Measurements from ENCODE around the gene SLAMF9. TPM values are rescaled to one million over a fixed set of nuclear protein-coding genes. Genes with fewer than 3 reads are reported as not detected.

The SLAMF9 gene
- total and polyA plus RNA-seq, 2 of the 8 experiments (the other 6 are each of a cell fraction or from before 2014, with no cell fraction given): not detected

DNA sequence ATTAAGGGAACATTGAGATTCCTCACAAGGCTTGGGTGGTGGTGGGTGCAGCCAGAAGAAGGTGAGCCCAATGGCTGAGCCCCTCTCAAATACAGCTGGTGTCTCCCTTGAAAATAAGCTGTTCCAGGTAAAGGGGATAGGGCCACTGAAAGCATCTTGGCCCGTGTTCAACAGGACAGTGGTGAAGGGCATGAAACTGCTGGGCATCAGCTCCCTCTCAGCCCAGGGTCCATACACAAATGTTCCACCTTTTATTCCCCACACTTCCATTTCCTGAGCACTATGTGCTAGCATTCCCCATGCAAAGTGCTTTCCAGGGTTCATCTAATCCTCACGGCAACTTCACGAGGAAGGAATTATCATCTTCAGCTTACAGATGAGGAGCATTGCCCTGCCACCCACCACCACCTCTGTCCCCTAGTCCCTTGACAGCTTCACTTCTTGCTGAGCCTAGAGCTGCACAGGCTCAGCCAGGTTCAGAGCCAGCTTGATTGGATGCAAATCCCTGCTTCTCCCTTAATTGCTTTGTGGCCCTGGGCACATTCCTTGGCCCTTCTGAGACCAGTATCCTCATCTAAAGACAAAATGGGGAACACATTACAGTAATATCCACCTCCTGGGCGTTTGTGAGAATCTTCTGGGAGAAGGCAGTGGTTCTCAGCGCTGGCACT is 38.3 kb downstream of the SLAMF9 start:
- no peak overlapping the region for H3K14ac ChIP-seq (ENCODE audit: insufficient read length)
- peak overlapping the region; percentile 29 for H4K91ac ChIP-seq (replicated peaks; ENCODE audit: insufficient read length, low read length)
- no peak for FAIRE-seq
- H3K4me3 ChIP-seq (ENCODE audit: extremely low read depth in 1 of 4, insufficient read depth in 2 of 4, low read depth in 3 of 4, low read length in 4 of 4): no peak overlapping the region
- H4K5ac ChIP-seq (ENCODE audit: insufficient read length, low read depth, low read length): no peak overlapping the region
- H3K9ac ChIP-seq (replicated peaks in 1 of 4; ENCODE audit: extremely low read depth in 1 of 4, low read depth in 3 of 4, low read length in 3 of 4): peak overlapping the region in 2 of 4 experiments; percentile 23 to 40; a peak in 3 of 7 replicates
- no peaks in the 10 kb centered on the region for H3K9me3 ChIP-seq (ENCODE audit: insufficient read depth in 2 of 2, low read depth in 1 of 2, low read length in 1 of 2)
- H3K23me2 ChIP-seq (ENCODE audit: low read depth, low read length): no peaks in the 10 kb centered on the region
- ChIA-PET POLR2A (ENCODE audit: partially characterized antibody) (interaction anchor here (1.1 to 3.0 kb wide), 4 partner anchors 9 to 115 kb away, joined by 3 to 14 read pairs (median 4); partner anchors contain the start of genes CFAP45 and TAGLN2), CTCF (ENCODE audit: partially characterized antibody) (interaction anchor here (0.6 to 7.5 kb wide), 16 partner anchors 7 to 126 kb away, joined by 3 to 43 read pairs (median 4); partner anchors contain the start of genes FCRL6 and IGSF9)
- no peaks in the 10 kb centered on the region for H4K20me1 ChIP-seq (replicated peaks in 1 of 2; ENCODE audit: control insufficient read depth in 1 of 2, insufficient read depth in 2 of 2, low read length in 2 of 2)
- 80% methylated on average over 5 of the region's 5 CpGs; no CpG with 5 or more reads in 1 of the 2 experiments for WGBS, 2 experiments (ENCODE audit: extremely low coverage in 1 of 2, insufficient coverage in 1 of 2, insufficient read length in 1 of 2, insufficient replicate concordance in 2 of 2, low coverage in 1 of 2, low lambda C conversion rate in 2 of 2, missing lambda C conversion rate in 1 of 2)
- peak overlapping the region; percentile 14; the same call in 1 of the 2 replicates for H3K18ac ChIP-seq (ENCODE audit: extremely low read depth, low read length)
- H3K27ac ChIP-seq (ENCODE audit: low read depth, low read length): peak overlapping the region; percentile 28; the same call in 1 of the 2 replicates
- no peak overlapping the region for H3K23ac ChIP-seq (ENCODE audit: insufficient read length)
- H3K4me2 ChIP-seq (ENCODE audit: insufficient read depth in 1 of 2, low read depth in 2 of 2, low read length in 2 of 2): 0 out of 4 replicates have a peak overlapping the region, but pooled peaks of 1 of the 2 experiments have one; percentile 6
- H2AK5ac ChIP-seq (ENCODE audit: low read depth, low read length): peak overlapping the region; percentile 60; the same call in 1 of the 2 replicates
- DNase-seq (ENCODE audit: low read depth in 1 of 2, low spot score in 2 of 2): no peak
- H3K4me1 ChIP-seq (replicated peaks in 1 of 4; ENCODE audit: control insufficient read depth in 3 of 4, insufficient read depth in 4 of 4, low read length in 3 of 4): peaks cover 13 to 30% (median 19%) of the 10 kb centered on the region in 4 experiments
- no peak overlapping the region for H2BK5ac ChIP-seq (ENCODE audit: low read depth, low read length)
- no peaks in the 10 kb centered on the region for H3K79me2 ChIP-seq (ENCODE audit: control insufficient read depth in 1 of 2, insufficient read depth in 2 of 2, low read length in 2 of 2)
- no peaks in the 10 kb centered on the region for H3K27me3 ChIP-seq (replicated peaks in 1 of 4; ENCODE audit: control insufficient read depth in 3 of 4, extremely low read depth in 1 of 4, insufficient read depth in 3 of 4, low read length in 3 of 4)
- H2BK15ac ChIP-seq (ENCODE audit: low read length): no peak overlapping the region
- H4K8ac ChIP-seq (ENCODE audit: extremely low read depth, insufficient read depth, low read length): no peak overlapping the region
- H2BK20ac ChIP-seq (ENCODE audit: low read length): 0 out of 2 replicates have a peak overlapping the region, but pooled peaks have one; percentile 14
- H3K79me1 ChIP-seq (ENCODE audit: low read depth, low read length): no peaks in the 10 kb centered on the region
- H2BK120ac ChIP-seq (replicated peaks; ENCODE audit: low read depth, low read length): no peak overlapping the region
- H3K56ac ChIP-seq (replicated peaks; ENCODE audit: insufficient read length, low read depth, low read length): no peak overlapping the region
- no peak overlapping the region for H3K4ac ChIP-seq (replicated peaks; ENCODE audit: insufficient read length, low read depth, low read length)
- peaks cover 0 to 16% (median 2%) of the 10 kb centered on the region in 4 experiments; a peak in 4 of 8 replicates for H3K36me3 ChIP-seq (ENCODE audit: control insufficient read depth in 2 of 4, insufficient read depth in 4 of 4, low read length in 3 of 4)
- H2AFZ ChIP-seq (ENCODE audit: low read length): no peak overlapping the region
- H2BK12ac ChIP-seq (ENCODE audit: low read depth, low read length): peak overlapping the region; percentile 29; the same call in 1 of the 2 replicates

All from H1 (cell line).